ENCODE data around the gene SPATA13. TPM values are rescaled to one million over a fixed set of nuclear protein-coding genes. Genes with fewer than 3 reads are reported as not detected.

Gene SPATA13
- total RNA-seq, 1 donor from 2014 or later: 11.4 TPM

- TF ChIP-seq CTCF (IDR thresholded peaks at IDR 0.05; ENCODE audit: unreplicated experiment): no peak
- Mint-ChIP-seq H3K9me3 (ENCODE audit: unreplicated experiment) (no peaks in the 10 kb centered on the region), H3K27ac (ENCODE audit: unreplicated experiment) (no peak overlapping the region), H3K27me3 (ENCODE audit: unreplicated experiment) (peaks cover 2% of the 10 kb centered on the region), H3K36me3 (ENCODE audit: low read depth, unreplicated experiment) (no peaks in the 10 kb centered on the region), H3K4me1 (ENCODE audit: unreplicated experiment) (no peaks in the 10 kb centered on the region), H3K4me3 (ENCODE audit: unreplicated experiment) (no peak overlapping the region)
- no peak for DNase-seq (ENCODE audit: low spot score)
Observed at GRCh38 chr13:24265453-24265852, 104.9 kb downstream of the SPATA13 start.

DNA sequence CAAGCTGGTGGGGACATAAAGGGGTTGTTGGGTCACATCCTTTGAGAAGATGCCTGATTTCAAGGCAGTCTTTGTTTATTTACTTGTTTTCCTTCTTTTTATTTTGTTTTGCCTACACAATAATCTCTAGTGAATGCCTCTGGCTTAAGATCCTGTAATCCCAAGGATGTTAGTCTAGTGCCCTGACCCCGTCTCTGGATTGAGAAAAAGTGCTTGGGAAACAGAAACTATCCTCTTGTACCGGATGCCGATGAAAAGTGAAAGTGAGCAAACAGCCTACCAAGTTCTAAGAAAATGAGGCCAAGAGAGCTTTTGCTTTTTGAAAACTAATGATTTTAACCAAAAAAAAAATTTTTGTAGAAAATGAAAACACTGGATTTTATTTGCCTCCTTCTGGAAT is 106.8 kb downstream of the SPATA13 start:
- H3K4me1 Mint-ChIP-seq (ENCODE audit: unreplicated experiment): peaks cover 12% of the 10 kb centered on the region
- H3K9me3 Mint-ChIP-seq (ENCODE audit: unreplicated experiment): no peaks in the 10 kb centered on the region
- H3K27me3 Mint-ChIP-seq (ENCODE audit: unreplicated experiment): peaks cover 2% of the 10 kb centered on the region
- TF ChIP-seq CTCF (IDR thresholded peaks at IDR 0.05; ENCODE audit: unreplicated experiment): no peak
- H3K27ac Mint-ChIP-seq (ENCODE audit: unreplicated experiment): no peak overlapping the region
- H3K36me3 Mint-ChIP-seq (ENCODE audit: low read depth, unreplicated experiment): no peaks in the 10 kb centered on the region
- no peak for DNase-seq (ENCODE audit: low spot score)
- no peak overlapping the region for H3K4me3 Mint-ChIP-seq (ENCODE audit: unreplicated experiment)

- Mint-ChIP-seq H3K27ac (ENCODE audit: unreplicated experiment) (no peak overlapping the region), H3K4me1 (ENCODE audit: unreplicated experiment) (peaks cover 12% of the 10 kb centered on the region), H3K27me3 (ENCODE audit: unreplicated experiment) (peaks cover 2% of the 10 kb centered on the region), H3K4me3 (ENCODE audit: unreplicated experiment) (no peak overlapping the region), H3K36me3 (ENCODE audit: low read depth, unreplicated experiment) (no peaks in the 10 kb centered on the region), H3K9me3 (ENCODE audit: unreplicated experiment) (no peaks in the 10 kb centered on the region)
- DNase-seq (ENCODE audit: low spot score): no peak
- TF ChIP-seq CTCF (IDR thresholded peaks at IDR 0.05; ENCODE audit: unreplicated experiment): no peak
Observed at GRCh38 chr13:24267801-24268200, 107.3 kb downstream of the SPATA13 start.

- Mint-ChIP-seq H3K4me1 (ENCODE audit: unreplicated experiment) (peaks cover 12% of the 10 kb centered on the region), H3K36me3 (ENCODE audit: low read depth, unreplicated experiment) (no peaks in the 10 kb centered on the region), H3K9me3 (ENCODE audit: unreplicated experiment) (no peaks in the 10 kb centered on the region), H3K27me3 (ENCODE audit: unreplicated experiment) (peaks cover 2% of the 10 kb centered on the region), H3K27ac (ENCODE audit: unreplicated experiment) (no peak overlapping the region), H3K4me3 (ENCODE audit: unreplicated experiment) (no peak overlapping the region)
- TF ChIP-seq CTCF (IDR thresholded peaks at IDR 0.05; ENCODE audit: unreplicated experiment): no peak
- DNase-seq (ENCODE audit: low spot score): no peak
Observed at GRCh38 chr13:24269821-24270220, 109.3 kb downstream of the SPATA13 start.

GRCh38 chr13:24270639-24271141 is 110.2 kb downstream of the SPATA13 start:
- H3K27ac Mint-ChIP-seq (ENCODE audit: unreplicated experiment): no peak overlapping the region
- no peaks in the 10 kb centered on the region for H3K36me3 Mint-ChIP-seq (ENCODE audit: low read depth, unreplicated experiment)
- peaks cover 3% of the 10 kb centered on the region for H3K27me3 Mint-ChIP-seq (ENCODE audit: unreplicated experiment)
- DNase-seq (ENCODE audit: low spot score): no peak
- no peak for TF ChIP-seq CTCF (IDR thresholded peaks at IDR 0.05; ENCODE audit: unreplicated experiment)
- H3K9me3 Mint-ChIP-seq (ENCODE audit: unreplicated experiment): no peaks in the 10 kb centered on the region
- H3K4me3 Mint-ChIP-seq (ENCODE audit: unreplicated experiment): no peak overlapping the region
- peaks cover 14% of the 10 kb centered on the region for H3K4me1 Mint-ChIP-seq (ENCODE audit: unreplicated experiment)
